ENCODE measurements around the gene TINCR. TPM values are rescaled to one million over a fixed set of nuclear protein-coding genes. Genes with fewer than 3 reads are reported as not detected.

Gene TINCR
- total RNA-seq, 1 experiment from 2014 or later, result 0.17 TPM

- no peak overlapping the region for H2BK5ac ChIP-seq (ENCODE audit: insufficient read length, low read length)
- no peak for TF ChIP-seq CTCF (conservative IDR thresholded peaks at IDR 0.05)
- H3K27ac ChIP-seq (ENCODE audit: insufficient read length, low read depth, low read length), result no peak overlapping the region
- no CpG with 5 or more reads among the region's 22 CpGs for WGBS (ENCODE audit: extremely low coverage, insufficient read length, low lambda C conversion rate)
- H3K14ac ChIP-seq (ENCODE audit: insufficient read depth, low read length), result no peak overlapping the region
- no peak overlapping the region for H3K4ac ChIP-seq (ENCODE audit: low read depth, low read length)
- Mint-ChIP-seq H3K36me3 (ENCODE audit: insufficient read depth in 1 of 3, low read depth in 3 of 3) (peaks cover 38 to 78% (median 72%) of the 10 kb centered on the region in 3 experiments), H3K4me3 (no peak overlapping the region), H3K9me3 (no peaks in the 10 kb centered on the region; a peak in 1 of 5 replicates), H3K27me3 (ENCODE audit: low read depth) (no peaks in the 10 kb centered on the region), H3K4me1 (peaks cover 15 to 20% of the 10 kb centered on the region in 2 experiments), H3K27ac (no peak overlapping the region; a peak in 1 of 7 replicates)
- no peak overlapping the region for H2BK12ac ChIP-seq (ENCODE audit: insufficient read length, low read depth, low read length)
- H2AFZ ChIP-seq (ENCODE audit: low read length), result no peak overlapping the region
- no peak overlapping the region for H3K56ac ChIP-seq (ENCODE audit: insufficient read length, low read depth, low read length)
- H2AK5ac ChIP-seq (ENCODE audit: insufficient read length, low read length), result no peak overlapping the region
- no peak overlapping the region for H3K9ac ChIP-seq (ENCODE audit: extremely low read depth, insufficient read length, low read length)
- no peaks in the 10 kb centered on the region for H4K20me1 ChIP-seq (ENCODE audit: control insufficient read depth, insufficient read depth, insufficient read length)
- H4K5ac ChIP-seq (ENCODE audit: insufficient read length, low read depth, low read length), result no peak overlapping the region
- H3K79me2 ChIP-seq (ENCODE audit: insufficient read depth, low read length), result no peaks in the 10 kb centered on the region
- H3K23ac ChIP-seq (ENCODE audit: insufficient read length, low read depth, low read length), result no peak overlapping the region
- H3T11ph ChIP-seq (ENCODE audit: low read length), result no peak overlapping the region
- H4K8ac ChIP-seq (replicated peaks; ENCODE audit: insufficient read length, low read depth, low read length), result no peak overlapping the region
- H2BK120ac ChIP-seq (ENCODE audit: low read depth, low read length, poor library complexity, severe bottlenecking), result no peak overlapping the region
- H3K23me2 ChIP-seq (ENCODE audit: insufficient read length, low read depth, low read length, poor library complexity, severe bottlenecking), result peaks cover 5% of the 10 kb centered on the region
- no peaks in the 10 kb centered on the region for H3K79me1 ChIP-seq (ENCODE audit: insufficient read depth, low read depth, low read length, poor library complexity, severe bottlenecking)
- no peaks in the 10 kb centered on the region for H3K27me3 ChIP-seq (ENCODE audit: insufficient read depth, low read length)
- DNase-seq, result no peak
- H2BK15ac ChIP-seq (ENCODE audit: low read depth, low read length), result no peak overlapping the region
- H3K18ac ChIP-seq (ENCODE audit: insufficient read length, low read depth, low read length), result no peak overlapping the region
- no peaks in the 10 kb centered on the region for H3K9me3 ChIP-seq (ENCODE audit: control insufficient read depth, low read depth, low read length)
- no peaks in the 10 kb centered on the region; the same call in 1 of the 2 replicates for H3K4me1 ChIP-seq (ENCODE audit: insufficient read depth, low read length)
- no peak overlapping the region for H4K91ac ChIP-seq (ENCODE audit: insufficient read length, low read depth, low read length)
- H3K4me2 ChIP-seq (ENCODE audit: insufficient read depth, insufficient read length, low read length), result no peak overlapping the region
- H2BK20ac ChIP-seq (ENCODE audit: low read depth, low read length, poor library complexity, severe bottlenecking), result no peak overlapping the region
These were observed 22.6 kb upstream of the TINCR start for GRCh38 chr19:5590151-5590864.
